Mucosa of descending colon (tissue), 3 donors: ENCODE measurements around the gene CA5B. TPM values are rescaled to one million over a fixed set of nuclear protein-coding genes. Genes with fewer than 3 reads are reported as not detected.

Experiments
- ATAC-seq: fragments of 200-7000 bp; cut with Tn5 transposase; one replicate; pipeline ENCODE4 v1.9.1; 2020; ENCODE audit warnings: mild to moderate bottlenecking, moderate library complexity
- DNase-seq, 3 donors: peaks; one replicate each; pipeline ENCODE4 v3.0.0-alpha.2; 2020
- H3K36me3 ChIP-seq: fragments of 200-600 bp; one replicate; pipeline ENCODE4 v1.8.0; 2021; ENCODE audit warnings: low read depth, mild to moderate bottlenecking
- H3K4me1 ChIP-seq: fragments of 200-600 bp; one replicate; pipeline ENCODE4 v1.8.0; 2021; ENCODE audit warnings: low read depth, mild to moderate bottlenecking
- H3K4me3 ChIP-seq: fragments of 200-600 bp; one replicate; pipeline ENCODE4 v1.8.0; 2021; ENCODE audit warnings: mild to moderate bottlenecking
- H3K9me3 ChIP-seq: fragments of 200-600 bp; one replicate; pipeline ENCODE4 v1.8.0; 2021; ENCODE audit warnings: mild to moderate bottlenecking
- CTCF ChIP-seq: fragments of 200-600 bp; IDR thresholded peaks from one replicate; pipeline ENCODE4 v1.8.0; 2022; ENCODE audit warnings: antibody characterized with exemption, mild to moderate bottlenecking
- intact Hi-C, 2 donors: fragments of 100-400 bp; cut with DNase I in 1 of 2; cut with micrococcal nuclease in 1 of 2; formaldehyde crosslinking; loops; one replicate each; pipeline versions ENCODE4 v1.11.0 to v1.11.1; 2022; cut with DNase I, micrococcal nuclease
- total RNA-seq, 3 donors: library from RNA; stranded (reverse); fragmentation: NEBNext Ultra II Directional in 2 of 3; extraction: Animal tissue kit (Norgen Biotek cat#: 25700) in 2 of 3; gene quantifications; one replicate each; pipeline versions ENCODE4 v1.2.1 to v1.2.4, GENCODE V29; 2021 to 2023
- donor health status: DM: no; HTN: no; CAD: no; lungs with moderate emphysema.
- donor health status: DM: no; HTN: no; CAD: no.
- donor health status: DM: no; HTN: yes; CAD: no.

Gene CA5B
- total RNA-seq, 3 donors from 2014 or later = 6.8 to 9.3 (median 7.0) TPM

- no peaks in the 10 kb centered on the region for H3K36me3 ChIP-seq
- no peaks in the 10 kb centered on the region for H3K9me3 ChIP-seq
- DNase-seq (peak in 1 of 3 donors; percentile 10), ATAC-seq (peak; percentile 53)
- intact Hi-C loops = no loop called here
- no peak overlapping the region for H3K4me3 ChIP-seq
- H3K4me1 ChIP-seq = no peaks in the 10 kb centered on the region
- TF ChIP-seq CTCF = no peak
Measured at GRCh38 chrX:15714529-15714928, 23.5 kb upstream of the CA5B start.

- intact Hi-C loops = no loop called here
- Histone ChIP-seq H3K36me3 (no peaks in the 10 kb centered on the region), H3K9me3 (no peaks in the 10 kb centered on the region), H3K4me1 (no peaks in the 10 kb centered on the region), H3K4me3 (no peak overlapping the region)
- no peak for TF ChIP-seq CTCF
- ATAC-seq (no peak), DNase-seq (no peak)
Measured at GRCh38 chrX:15718283-15718970, 19.6 kb upstream of the CA5B start.

- Histone ChIP-seq H3K4me3 (no peak overlapping the region), H3K4me1 (no peaks in the 10 kb centered on the region), H3K9me3 (no peaks in the 10 kb centered on the region), H3K36me3 (no peaks in the 10 kb centered on the region)
- intact Hi-C loops = no loop called here
- TF ChIP-seq CTCF = no peak
- no peak for DNase-seq
- ATAC-seq = no peak
Measured at GRCh38 chrX:15719324-15719968, 18.6 kb upstream of the CA5B start.

GRCh38 chrX:15721911-15722310, 16.2 kb upstream of the CA5B start:
- no peak for TF ChIP-seq CTCF
- Histone ChIP-seq H3K36me3 (no peaks in the 10 kb centered on the region), H3K4me3 (no peak overlapping the region), H3K4me1 (no peaks in the 10 kb centered on the region), H3K9me3 (no peaks in the 10 kb centered on the region)
- intact Hi-C loops = no loop called here
- ATAC-seq = no peak
- DNase-seq = no peak

- TF ChIP-seq CTCF = no peak
- intact Hi-C loops = no loop called here
- Histone ChIP-seq H3K36me3 (no peaks in the 10 kb centered on the region), H3K4me1 (no peaks in the 10 kb centered on the region), H3K4me3 (no peak overlapping the region), H3K9me3 (no peaks in the 10 kb centered on the region)
- DNase-seq = no peak
- ATAC-seq = no peak
Measured at GRCh38 chrX:15723887-15724517, 14.1 kb upstream of the CA5B start.
